Kidney (tissue), 14 donors: ENCODE results near the gene COLEC12. TPM values are rescaled to one million over a fixed set of nuclear protein-coding genes. Genes with fewer than 3 reads are reported as not detected.

ENCODE experiments used
- DNase-seq, 5 donors: peaks; one replicate each; pipeline ENCODE4 v3.0.0-alpha.2; 2013 to 2020
- FAIRE-seq: peaks from 2 replicates; lab custom pipeline; 2012; peaks lifted over from hg19 to GRCh38; lab: Jason Lieb, UNC
- H3K27ac ChIP-seq, 2 donors: one replicate each; pipeline ENCODE4 v1.7.0; 2013; ENCODE audit warnings: low read depth in 2 of 2, low read length in 2 of 2, inconsistent platforms in 1 of 2
- H3K27me3 ChIP-seq: one replicate; pipeline ENCODE4 v1.7.1; 2013; ENCODE audit warnings: low read length, inconsistent platforms; ENCODE audit not compliant: control insufficient read depth, insufficient read depth
- H3K36me3 ChIP-seq, 3 donors: one replicate each; pipeline versions ENCODE4 v1.7.0 to v1.7.1; 2013; ENCODE audit warnings: low read length in 3 of 3, control low read depth in 1 of 3, inconsistent platforms in 1 of 3; ENCODE audit not compliant: insufficient read depth in 3 of 3, control insufficient read depth in 2 of 3
- H3K4me1 ChIP-seq, 3 donors: one replicate each; pipeline versions ENCODE4 v1.7.0 to v1.7.1; 2013; ENCODE audit warnings: low read length in 3 of 3, inconsistent platforms in 1 of 3, low read depth in 1 of 3; ENCODE audit not compliant: control insufficient read depth in 2 of 3, insufficient read depth in 2 of 3
- H3K4me3 ChIP-seq, 3 donors: one replicate each; pipeline versions ENCODE4 v1.7.0 to v1.8.1; 2013; ENCODE audit warnings: low read length in 3 of 3, control low read depth in 1 of 3, inconsistent platforms in 1 of 3
- H3K9ac ChIP-seq, 3 donors: one replicate each; pipeline versions ENCODE4 v1.7.0 to v1.7.1; 2013; ENCODE audit warnings: low read length in 3 of 3, control low read depth in 1 of 3, inconsistent platforms in 1 of 3
- H3K9me3 ChIP-seq, 3 donors: one replicate each; pipeline versions ENCODE4 v1.7.0 to v1.7.1; 2013; ENCODE audit warnings: low read length in 3 of 3, control low read depth in 1 of 3, inconsistent platforms in 1 of 3; ENCODE audit not compliant: control insufficient read depth in 2 of 3, insufficient read depth in 1 of 3
- intact Hi-C: fragments of 100-400 bp; cut with DNase I; formaldehyde crosslinking; loops from one replicate; pipeline ENCODE4 v1.11.1; 2022
- polyA plus RNA-seq: library from polyadenylated mRNA; stranded (reverse); fragments of 350-450 nt; fragmentation: Illumina TruSeq; extraction: RNeasy Lipid Tissue Mini Kit (QIAGEN cat#74804); gene quantifications from one replicate; pipeline ENCODE4 v1.2.3, GENCODE V29; 2014; ENCODE audit warnings: low read depth, low replicate concordance; ENCODE audit not compliant: insufficient read depth
- total RNA-seq: library from RNA; stranded (reverse); fragmentation: NEBNext Ultra II Directional; extraction: Animal tissue kit (Norgen Biotek cat#: 25700); gene quantifications from one replicate; pipeline ENCODE4 v1.2.1, GENCODE V29; 2021
- TF ChIP-seq, protein P1 (sequence below): IDR thresholded peaks from 3 replicates; pipeline ENCODE4 v1.5.1; 2012; ENCODE audit warnings: mild to moderate bottlenecking, moderate library complexity, borderline replicate concordance; ENCODE audit not compliant: insufficient read depth; ENCODE audit errors: extremely low read depth
- donor health status: control.
- donor health status: control.
- donor health status: control.
- donor health status: control.
- donor health status: control.
- donor health status: DM: yes; HTN: yes; CAD: no.
- donor health status: Normal renal cell carcinoma (clear cell type).

Gene COLEC12
- total and polyA plus RNA-seq, 2 donors from 2014 or later, result 1.3 to 7.4 TPM

DNA sequence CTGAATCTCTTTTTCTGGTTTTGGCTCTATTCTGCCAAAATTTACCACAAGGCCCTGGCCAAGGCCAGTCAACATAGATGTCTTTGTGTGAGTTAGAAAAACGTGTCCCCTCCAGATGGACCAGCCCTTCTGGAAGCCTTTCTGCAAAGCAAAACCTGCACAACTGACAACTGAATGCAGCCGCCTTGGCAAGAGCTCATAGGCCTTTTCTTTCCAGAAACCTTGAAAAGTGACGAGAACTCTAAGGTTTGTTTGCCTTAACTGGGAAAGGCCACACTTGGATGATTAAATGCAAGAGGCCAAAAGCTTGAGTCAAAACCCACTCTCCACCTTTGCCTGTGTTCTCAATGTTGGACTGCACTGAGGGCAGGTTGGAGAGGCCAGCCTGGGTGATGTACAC, 103.9 kb downstream of the COLEC12 start:
- intact Hi-C loops, result no loop called here
- H3K4me1 ChIP-seq, result peaks cover 0 to 2% (median 0%) of the 10 kb centered on the region in 3 donors
- FAIRE-seq, result no peak

DNA sequence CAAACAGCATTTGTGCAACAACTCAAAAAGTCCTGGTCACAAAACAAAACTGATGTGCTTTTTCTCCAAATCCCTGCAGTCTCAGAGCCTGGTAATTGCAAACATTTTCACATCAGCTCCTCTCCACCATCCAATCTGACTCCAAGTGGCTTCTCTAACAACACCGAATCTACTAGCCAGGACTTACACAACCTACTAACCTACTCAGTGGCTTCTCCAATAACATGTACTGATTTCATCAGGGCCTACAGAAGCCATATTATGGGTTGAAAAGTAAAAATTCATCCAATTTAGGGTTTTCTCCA, 104.3 kb downstream of the COLEC12 start:
- Histone ChIP-seq H3K9ac (no peak overlapping the region), H3K4me3 (no peak overlapping the region), H3K4me1 (peaks cover 0 to 2% (median 0%) of the 10 kb centered on the region in 3 donors), H3K9me3 (no peaks in the 10 kb centered on the region), H3K27me3 (no peaks in the 10 kb centered on the region), H3K36me3 (no peaks in the 10 kb centered on the region), H3K27ac (no peak overlapping the region)
- DNase-seq (no peak), FAIRE-seq (no peak)
- intact Hi-C loops, result no loop called here
- TF ChIP-seq, protein P1, sequence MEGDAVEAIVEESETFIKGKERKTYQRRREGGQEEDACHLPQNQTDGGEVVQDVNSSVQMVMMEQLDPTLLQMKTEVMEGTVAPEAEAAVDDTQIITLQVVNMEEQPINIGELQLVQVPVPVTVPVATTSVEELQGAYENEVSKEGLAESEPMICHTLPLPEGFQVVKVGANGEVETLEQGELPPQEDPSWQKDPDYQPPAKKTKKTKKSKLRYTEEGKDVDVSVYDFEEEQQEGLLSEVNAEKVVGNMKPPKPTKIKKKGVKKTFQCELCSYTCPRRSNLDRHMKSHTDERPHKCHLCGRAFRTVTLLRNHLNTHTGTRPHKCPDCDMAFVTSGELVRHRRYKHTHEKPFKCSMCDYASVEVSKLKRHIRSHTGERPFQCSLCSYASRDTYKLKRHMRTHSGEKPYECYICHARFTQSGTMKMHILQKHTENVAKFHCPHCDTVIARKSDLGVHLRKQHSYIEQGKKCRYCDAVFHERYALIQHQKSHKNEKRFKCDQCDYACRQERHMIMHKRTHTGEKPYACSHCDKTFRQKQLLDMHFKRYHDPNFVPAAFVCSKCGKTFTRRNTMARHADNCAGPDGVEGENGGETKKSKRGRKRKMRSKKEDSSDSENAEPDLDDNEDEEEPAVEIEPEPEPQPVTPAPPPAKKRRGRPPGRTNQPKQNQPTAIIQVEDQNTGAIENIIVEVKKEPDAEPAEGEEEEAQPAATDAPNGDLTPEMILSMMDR, result no peak

More for the DNA sequence above, 103.9 kb downstream of the COLEC12 start:
- no peak overlapping the region for H3K27ac ChIP-seq
- no peaks in the 10 kb centered on the region for H3K36me3 ChIP-seq
- DNase-seq, result no peak
- no peaks in the 10 kb centered on the region for H3K9me3 ChIP-seq
- TF ChIP-seq, protein P1, result no peak
- H3K9ac ChIP-seq, result no peak overlapping the region
- no peaks in the 10 kb centered on the region for H3K27me3 ChIP-seq
- no peak overlapping the region for H3K4me3 ChIP-seq

DNA sequence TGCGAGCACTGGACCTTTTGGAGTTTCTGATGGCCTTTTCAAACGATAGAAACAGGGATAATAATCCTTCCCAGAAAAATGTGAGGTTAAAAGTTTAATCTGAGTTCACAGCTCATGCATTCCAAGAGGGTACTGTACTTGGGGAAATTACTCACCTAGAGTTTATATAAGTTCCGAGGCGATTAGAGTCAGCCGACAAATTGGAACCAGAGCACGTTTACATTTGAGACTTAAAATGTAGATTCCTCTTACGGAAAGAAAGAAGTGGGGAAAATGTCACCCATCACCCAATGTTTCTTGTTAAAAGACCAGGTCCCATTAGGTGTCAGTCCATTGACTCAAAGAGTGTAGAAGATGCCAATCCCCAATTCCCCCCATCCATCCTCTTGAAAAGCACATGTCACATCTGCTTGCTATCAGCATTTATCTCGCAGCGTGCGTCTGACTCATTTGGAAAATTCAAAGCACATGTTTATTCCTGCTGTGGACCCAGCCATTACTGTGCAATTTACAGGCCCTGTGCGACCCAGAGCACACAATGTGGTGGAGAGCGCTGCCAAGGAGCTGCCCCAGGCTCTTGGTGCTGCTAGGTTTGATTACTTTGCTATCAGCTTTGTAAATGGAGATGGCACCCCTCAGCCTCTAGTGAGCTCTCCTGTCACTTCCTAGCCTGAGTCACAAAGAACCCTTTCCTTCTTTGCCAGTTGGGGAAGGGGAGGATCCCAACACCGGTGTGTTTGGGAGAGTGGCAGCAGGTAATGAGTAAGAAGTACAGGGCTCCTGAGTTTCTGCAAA, 104.8 kb downstream of the COLEC12 start:
- Histone ChIP-seq H3K9ac (no peak overlapping the region), H3K9me3 (no peaks in the 10 kb centered on the region), H3K36me3 (no peaks in the 10 kb centered on the region), H3K27me3 (no peaks in the 10 kb centered on the region), H3K27ac (no peak overlapping the region), H3K4me3 (no peak overlapping the region), H3K4me1 (peaks cover 0 to 2% (median 0%) of the 10 kb centered on the region in 3 donors)
- no peak for FAIRE-seq
- TF ChIP-seq, protein P1, result no peak
- intact Hi-C loops, result no loop called here
- DNase-seq, result peak in 1 of 5 donors; percentile 34
